Muscle of arm (tissue), 14 donors: ENCODE results near the gene P2RY4. TPM values are rescaled to one million over a fixed set of nuclear protein-coding genes. Genes with fewer than 3 reads are reported as not detected.
"Not testable (repeated sequence)": the region's sequence is repeated elsewhere in the genome, so short reads cannot be mapped to it uniquely, and the experiment has no call there.

Experiments used
- DNase-seq: peaks from one replicate; pipeline ENCODE4 v3.0.0-alpha.2; 2013
- long read RNA-seq, 11 donors: transcript quantifications; one replicate each; lab custom pipeline, GENCODE V29; 2026
- polyA plus RNA-seq, 12 donors: library from polyadenylated mRNA; unstranded; fragments of 120-200 nt; gene quantifications; one replicate each; pipeline ENCODE4 v1.2.1, GENCODE V29; 2013; ENCODE audit not compliant: insufficient read length in 12 of 12

Gene P2RY4
- polyA plus RNA-seq, result under 1 TPM in 8 of 12 donors, not detected in 4; 0.12 to 0.41 (median 0.17) TPM
- long read RNA-seq, donor 1, result 0 reads
- long read RNA-seq, donor 2, result 0 reads
- long read RNA-seq, donor 3, result 0 reads
- long read RNA-seq, donor 4, result 0 reads
- long read RNA-seq, donor 5, result 0 reads
- long read RNA-seq, donor 6, result 0 reads
- long read RNA-seq, donor 7, result 0 reads
- long read RNA-seq, donor 8, result 0 reads
- long read RNA-seq, donor 9, result 0 reads
- long read RNA-seq, donor 10, result 0 reads
- long read RNA-seq, donor 11, result 0 reads

DNA sequence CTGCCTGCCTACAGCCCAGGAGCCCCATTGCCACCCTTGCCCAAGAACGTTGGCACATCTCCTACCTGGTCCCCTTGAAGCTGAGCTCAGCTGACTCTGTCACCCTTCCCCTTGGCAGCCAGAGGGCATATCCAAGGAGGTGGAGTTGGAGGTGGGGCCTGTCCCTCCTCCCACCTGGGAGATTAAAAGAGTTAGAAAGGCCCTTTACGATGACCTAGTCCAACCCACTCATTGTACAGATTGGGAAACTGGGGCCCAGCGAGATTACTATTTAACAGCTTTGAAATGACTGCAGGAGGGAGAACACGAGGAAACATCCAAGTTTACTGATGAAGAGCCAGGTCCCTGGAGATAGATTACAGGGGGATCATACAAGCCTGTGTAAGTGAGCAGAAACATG, at the start of gene P2RY4:
Gene P2RY4 (minus strand): TSS at position 101 of the 400 bp plus-strand sequence. CDS start 580 bp downstream, outside the sequence.
- no peak for DNase-seq

DNA sequence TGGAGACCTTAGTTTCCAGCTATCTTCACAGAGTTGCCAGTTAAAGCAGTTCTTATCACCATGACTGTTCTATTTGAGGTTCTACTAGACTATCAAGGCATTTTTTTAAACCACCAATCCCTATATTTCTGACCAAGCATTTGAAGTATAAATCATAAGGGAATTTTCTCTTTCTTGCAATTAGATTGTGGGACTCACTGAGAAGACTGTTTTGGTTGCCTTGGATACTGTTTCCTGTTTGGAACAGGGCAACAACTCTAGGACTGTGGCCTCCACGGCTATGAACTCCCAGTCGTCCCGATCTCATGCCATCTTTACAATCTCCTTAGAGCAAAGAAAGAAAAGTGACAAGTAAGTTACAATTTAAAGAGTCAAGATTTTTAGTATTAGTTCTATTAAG, 41.7 kb upstream of the P2RY4 start:
- no peak for DNase-seq

DNA sequence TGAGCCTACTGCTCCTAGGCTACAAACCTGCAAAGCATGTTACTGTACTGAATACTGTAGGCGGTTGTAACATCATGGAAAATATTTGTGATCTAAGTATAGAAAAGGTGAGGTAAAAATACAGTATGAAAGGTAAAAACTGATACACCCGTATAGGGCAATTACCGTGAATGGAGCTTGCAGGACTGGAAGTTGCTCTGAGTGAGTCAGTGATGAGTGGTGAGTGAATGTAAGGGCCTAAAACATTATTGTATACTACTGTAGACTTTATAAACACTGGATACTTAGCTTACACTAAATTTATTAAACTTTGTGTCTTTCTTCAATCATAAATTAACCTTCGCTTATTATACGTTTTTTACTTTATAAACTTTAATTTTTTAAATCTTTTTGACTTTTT, 33.6 kb upstream of the P2RY4 start:
- DNase-seq, result no peak

DNA sequence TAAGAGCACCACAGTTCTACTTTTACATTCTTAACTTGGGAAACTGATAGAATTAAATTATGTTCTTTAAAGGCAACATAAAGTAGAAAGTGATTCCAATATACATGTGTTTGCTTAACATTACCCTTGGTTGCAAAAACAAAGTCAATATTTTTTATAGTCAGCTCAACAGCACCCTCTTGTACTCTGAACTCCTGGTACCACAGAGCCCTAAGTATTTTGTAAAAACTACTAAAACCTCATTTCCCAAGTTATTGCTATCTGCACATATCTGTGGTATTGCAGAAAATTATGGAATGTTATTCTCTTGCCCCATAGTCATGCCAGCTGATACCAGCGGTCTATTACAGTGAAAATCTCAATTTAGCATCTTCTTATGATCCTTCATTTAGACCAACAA, 32.8 kb upstream of the P2RY4 start:
- no peak for DNase-seq

DNA sequence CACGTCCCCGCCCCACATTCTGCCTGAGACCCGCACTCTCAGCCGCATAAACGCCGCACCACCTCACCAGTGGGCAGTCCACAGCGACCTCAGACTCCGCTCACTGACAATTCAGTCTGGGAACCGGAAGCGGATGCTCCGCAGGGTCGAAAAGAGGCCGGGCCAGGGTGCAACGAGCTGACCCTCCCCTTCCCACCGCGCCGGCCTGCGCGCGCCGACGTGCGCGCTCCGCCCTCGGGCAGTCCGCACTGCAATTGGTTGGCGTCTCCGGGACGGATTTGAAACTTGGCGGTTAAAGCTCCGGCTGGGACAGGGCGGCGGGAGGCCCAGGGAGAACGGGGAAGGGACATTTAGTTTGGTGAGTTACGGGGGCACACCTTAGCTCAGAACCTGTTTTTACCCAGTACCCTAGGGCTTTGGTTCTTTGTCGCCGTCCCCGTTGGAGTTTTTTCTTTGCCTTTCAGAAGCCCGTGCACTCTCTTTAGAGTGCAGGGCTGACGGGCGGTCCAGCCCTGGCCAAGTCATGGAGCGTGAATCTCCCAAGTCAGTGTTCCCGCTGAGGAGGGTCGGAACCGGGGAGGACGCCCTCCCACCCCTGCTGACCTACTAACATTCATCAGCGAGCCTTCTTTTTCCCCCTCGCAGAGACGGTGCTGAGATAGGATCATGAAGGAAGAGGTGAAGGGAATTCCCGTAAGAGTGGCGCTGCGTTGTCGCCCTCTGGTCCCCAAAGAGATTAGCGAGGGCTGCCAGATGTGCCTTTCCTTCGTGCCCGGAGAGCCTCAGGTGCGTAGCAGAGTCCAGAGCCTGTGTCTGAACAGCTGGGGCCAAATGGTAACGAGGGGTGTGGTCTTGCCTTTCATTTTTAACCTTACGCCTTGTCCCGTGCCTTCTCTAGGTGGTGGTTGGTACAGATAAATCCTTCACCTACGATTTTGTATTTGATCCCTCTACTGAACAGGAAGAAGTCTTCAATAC, 30.1 kb upstream of the P2RY4 start, which contains the start of the genes KIF4A and PDZD11:
Gene KIF4A (plus strand): TSS at position 312 of the 978 bp plus-strand sequence. CDS start 355 bp downstream, at position 667.
Gene PDZD11 (minus strand): TSS at position 135 of the 978 bp plus-strand sequence. CDS start 586 bp downstream, outside the sequence.
- DNase-seq, result peak; percentile 87

DNA sequence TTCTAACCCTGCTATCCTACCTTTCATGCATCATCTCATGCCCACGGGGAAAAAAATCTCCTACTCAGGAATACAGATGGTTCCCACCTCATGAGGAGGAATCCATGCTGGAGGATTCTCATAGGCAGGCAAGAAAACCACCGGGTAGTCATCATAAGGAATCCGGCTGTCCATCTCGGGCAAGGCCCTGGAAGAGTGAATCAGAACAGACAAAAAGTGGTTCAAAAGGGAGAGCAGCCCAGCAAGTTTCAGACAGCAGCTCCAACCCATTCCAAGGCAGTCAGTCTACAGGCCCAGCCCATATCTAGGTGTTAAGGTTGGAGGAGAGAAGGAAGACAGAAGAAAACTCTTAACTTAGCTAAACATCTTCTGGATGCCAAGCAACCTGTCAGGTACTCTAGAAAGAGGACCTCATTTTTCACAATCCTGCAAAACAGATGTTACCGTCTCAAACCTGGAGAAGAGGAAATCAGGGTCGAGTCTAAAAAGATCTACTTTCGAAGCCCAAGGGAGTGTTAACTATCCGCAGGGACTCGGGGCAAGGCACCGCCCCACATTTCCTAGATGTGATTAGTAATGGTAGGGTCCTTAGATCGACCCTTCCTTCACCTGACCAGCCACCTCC, 29.3 kb upstream of the P2RY4 start:
- DNase-seq, result no peak

DNA sequence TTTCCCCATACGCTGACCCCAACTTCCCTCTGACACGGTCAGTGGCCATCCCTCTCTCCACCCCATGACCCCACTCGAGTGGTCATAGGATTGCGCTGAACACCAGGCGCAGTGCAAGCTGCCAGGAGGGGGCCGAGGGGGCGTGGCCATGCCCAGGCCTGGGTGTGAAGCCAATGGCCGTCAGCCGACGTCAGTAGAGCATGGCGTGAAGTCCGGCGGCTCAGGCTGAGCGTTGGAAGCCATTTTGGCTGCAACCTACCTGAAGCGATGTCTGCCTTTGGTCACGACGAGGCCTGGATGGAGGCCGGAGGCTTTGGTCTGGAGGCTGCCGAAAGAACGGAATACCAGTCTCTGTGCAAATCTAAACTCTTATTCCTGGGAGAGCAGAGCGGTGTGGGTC, 21.9 kb upstream of the P2RY4 start, which contains the start of gene RAB41:
Gene RAB41 (plus strand): TSS at position 222 of the 400 bp plus-strand sequence. CDS start 46 bp downstream, at position 268.
- no peak for DNase-seq

DNA sequence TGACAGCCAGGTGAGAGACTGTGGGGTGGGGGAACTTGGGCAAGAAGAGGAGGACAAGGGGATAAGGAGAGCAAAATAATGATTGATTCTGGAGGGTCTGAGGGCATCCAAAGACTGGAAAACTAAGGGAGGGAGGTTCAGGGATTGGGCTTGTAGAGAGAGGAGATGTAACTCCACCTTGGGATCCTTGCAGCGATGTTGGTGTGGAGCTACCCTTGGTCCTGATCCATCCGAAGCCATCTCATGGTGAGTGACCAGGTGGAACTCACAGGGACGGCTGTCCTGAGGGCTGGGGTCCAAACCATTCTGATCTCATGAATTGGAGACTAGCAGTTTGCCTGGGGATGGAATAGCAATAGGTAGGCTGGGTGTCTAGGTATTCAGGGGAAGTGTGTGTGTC, 20.6 kb upstream of the P2RY4 start:
- no peak for DNase-seq

DNA sequence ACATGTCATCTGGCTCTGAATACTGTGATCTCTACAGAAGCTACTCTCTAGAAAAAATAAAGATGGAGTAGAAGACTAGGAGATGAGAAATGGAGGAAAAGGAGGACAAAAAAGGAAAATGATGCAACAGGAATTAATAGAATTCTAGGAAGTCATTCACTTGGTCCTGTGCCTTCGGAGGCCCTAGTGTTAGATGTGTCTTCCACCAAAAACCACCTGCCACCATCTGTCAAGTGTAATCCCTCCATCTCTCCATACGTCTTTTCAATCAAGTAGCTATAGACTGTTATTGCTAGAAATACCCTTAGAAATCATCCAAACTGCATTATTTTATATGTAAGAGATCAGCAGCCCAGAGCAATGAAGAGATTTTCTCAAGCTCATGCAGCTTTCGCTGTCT, 19.1 kb upstream of the P2RY4 start:
- no peak for DNase-seq

DNA sequence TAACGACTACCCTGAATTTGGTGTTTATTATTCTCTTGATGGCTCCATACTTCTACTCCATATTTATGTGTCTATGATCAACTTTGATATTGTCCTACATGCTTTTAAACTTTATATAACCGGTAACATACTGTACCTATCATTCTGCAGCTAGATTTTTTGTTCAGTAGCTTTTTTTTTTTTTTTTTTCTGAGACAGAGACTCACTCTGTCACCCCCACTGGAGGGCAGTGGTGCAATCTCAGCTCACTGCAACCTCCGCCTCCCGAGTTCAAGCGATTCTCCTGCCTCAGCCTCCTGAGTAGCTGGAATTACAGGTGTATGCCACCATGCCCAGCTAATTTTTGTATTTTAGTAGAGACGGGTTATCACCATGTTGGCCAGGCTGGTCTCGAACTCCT, 14.0 kb upstream of the P2RY4 start:
- not testable (repeated sequence) for DNase-seq

DNA sequence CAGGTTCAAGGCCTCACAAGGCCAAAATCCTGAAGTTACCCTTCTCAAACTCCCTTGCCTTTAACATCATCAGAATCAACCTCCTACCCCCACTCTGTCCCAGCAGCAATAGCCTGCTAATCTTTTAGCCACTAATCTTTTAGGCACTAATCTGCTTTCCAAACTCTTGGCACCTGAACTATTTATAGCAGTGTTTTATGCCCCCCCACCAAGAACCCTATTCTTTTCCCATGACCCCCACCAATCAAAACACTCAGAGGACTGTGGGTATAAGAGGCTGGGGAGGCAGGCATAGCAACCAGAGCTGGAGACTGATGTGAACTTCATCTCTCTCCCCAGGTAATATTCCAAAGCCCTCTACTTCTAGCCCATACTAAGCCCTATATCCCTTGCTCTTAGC, 8.0 kb upstream of the P2RY4 start, which contains the start of gene ARR3:
Gene ARR3 (plus strand): TSS at position 301 of the 400 bp plus-strand sequence. CDS start 1,052 bp downstream, outside the sequence.
- no peak for DNase-seq

DNA sequence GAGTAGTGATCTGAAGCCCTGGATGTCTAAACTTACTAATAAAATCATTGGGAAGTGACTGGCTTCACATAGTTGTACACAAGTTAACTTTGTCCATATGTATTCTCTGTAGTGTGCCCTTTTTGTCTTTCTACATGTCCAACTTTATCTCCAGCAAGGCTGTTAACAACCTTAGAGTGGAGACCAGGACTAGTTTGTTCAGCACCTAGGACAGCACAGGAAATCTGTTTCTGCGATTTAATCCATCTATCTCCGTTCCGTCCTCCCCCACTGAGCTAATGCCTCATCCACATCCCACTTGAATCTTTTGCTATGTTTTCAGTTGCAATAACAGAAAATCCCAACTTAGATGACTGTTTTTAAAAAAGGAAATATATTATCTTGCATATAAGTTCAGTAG, 4.8 kb upstream of the P2RY4 start:
- DNase-seq, result no peak

DNA sequence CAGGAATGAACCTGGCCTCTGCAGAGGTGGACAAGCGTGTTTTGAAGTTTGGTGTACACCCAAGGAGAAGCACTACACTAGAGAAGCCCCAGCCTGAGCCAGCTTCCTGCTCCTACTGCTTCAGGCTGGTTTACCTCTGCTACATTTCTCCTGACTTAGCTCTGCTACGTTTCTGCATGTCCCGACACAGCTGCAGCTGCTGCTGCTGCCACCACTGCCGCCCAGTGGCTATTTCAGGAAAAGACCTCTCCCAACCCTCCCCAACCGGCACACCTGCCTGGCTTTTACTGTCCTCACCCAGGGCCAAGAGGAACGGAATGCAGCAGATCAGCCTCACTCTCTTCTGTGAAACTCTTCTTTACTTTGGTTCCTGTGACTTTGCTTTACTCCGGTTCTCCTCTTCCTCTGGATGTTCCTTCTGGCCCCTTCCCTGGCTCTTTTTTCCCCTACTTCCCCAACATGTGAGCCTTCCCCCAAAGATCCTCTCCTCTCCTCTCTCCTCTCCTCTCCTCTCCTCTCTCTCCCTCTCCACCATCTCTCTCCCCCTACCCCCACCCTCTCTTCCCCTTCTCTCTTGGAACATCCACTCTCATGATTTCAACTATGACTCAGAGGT, 3.1 kb upstream of the P2RY4 start:
- DNase-seq, result no peak

DNA sequence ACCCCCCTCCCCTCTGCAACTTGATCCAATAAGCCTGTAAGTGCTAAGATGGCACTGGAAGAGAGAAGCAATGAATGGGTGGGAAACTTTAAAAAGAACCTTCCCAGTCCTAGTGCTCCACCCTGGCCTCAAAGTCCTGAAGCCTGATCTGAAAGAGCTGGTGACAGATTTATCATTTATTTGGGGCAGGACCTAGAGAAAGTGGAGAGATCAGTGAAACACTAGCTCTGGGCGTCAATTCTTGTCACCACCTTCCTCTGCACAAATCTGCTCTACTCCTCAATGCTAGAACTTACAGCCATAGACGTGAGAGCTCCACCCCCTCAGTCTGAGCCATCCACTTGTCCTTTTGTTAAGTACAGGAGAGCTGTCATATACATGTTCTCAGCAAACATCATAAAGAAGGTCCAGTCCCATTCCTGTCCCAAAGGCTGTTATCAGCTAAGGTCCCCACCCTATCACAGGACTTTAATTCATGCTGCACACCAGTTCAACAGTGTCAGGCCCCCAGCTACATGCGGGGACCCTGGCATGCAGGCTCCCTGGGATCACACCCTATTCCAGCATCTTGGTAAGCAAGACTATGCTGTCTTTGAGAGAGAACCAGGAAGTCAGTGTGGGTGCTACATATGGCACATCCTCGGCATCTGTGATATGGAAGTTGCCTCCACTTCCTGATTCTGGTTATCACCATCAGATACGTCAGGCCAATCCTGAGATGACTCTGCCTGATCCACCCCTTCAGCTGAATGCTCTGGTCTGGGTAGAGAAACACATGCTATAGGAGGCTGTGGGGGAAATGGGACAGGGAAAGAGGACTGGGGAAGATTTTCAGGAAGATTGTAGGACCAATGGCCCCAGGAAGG, 2.3 kb downstream of the P2RY4 start:
- DNase-seq, result no peak

DNA sequence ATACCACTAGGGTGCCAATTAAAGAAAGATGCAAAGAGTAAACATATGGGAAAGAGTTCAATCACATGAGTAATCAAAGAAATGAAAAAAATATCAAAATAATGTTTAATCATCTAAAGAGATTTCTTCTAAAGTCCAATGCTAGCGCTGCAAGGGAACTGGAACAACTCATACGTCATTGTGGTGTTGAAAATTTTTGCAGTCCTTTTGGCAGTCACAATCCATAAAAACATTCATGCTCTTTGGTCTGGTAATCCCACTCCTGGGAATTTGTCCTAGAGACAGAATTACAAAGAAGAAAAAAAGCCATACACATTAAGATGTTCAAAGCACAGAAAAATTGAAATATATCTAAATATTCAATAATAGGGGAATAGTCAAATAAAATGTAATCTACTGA, 4.6 kb downstream of the P2RY4 start:
- DNase-seq, result no peak

DNA sequence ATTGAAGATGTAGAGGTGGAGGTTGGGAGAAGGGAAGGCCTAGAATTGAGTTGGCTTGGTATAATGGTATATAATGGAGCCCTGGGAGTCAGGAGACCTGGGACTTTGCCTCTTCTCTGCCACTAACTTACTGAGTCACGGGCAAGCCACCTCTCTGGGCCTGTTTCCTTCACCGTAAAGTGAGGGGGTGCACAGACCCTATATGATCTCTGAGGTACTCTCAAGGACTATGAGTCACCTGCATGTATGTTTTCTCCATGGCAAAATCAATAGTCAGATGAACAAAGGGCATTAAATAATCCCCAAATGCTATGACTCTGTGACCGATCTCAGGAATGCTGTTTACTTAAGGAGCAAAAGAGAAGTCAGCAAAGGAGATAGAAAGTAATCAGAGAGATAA, 5.1 kb downstream of the P2RY4 start:
- DNase-seq, result no peak

DNA sequence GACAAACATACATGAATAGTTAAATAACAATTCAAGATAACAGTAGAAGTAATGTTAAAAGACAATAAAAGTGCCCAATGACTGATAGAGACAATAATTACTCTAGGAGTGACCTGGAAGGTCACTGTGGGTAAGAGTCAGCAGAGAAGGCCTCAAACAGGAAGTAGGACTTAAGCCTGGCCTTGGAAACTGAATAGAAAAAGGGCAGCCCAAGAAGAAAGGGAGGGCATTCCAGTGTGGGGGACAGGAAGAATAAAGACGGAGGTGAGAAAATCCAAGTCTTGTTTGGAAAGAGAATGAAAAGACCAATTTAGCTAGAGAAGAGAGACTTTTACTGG, 6.0 kb downstream of the P2RY4 start:
- DNase-seq, result no peak

DNA sequence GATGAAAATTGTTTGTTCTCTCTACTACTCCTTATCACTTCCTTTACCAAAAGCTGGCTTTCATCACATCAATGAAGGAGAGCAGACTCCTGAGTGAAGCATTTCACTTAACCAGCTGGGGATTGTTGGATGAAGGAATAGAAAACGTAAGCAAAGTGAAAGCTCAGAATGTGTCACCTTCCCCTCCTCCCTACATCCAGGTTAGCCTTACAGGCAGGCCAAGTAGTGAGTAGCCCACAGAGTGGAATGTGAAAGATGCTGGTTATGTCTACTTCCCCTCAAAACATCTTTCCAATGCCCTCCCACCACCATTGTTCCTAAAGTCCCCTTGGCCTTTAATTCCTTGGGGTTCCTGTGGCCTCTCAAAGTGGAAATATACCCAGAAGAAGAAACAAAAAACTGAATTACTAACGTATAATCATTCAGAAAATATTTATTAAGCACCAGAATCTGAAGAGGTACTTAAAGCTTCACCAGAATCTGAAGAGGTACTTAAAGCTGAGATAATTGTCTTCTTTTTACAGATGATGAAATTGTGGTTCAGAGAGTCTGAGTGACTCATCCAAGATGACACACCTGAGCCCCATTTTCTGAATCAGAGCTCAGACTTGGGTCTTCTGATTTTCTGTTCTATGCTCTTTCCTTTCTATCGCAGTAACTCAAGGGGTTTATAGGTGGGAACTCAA, 6.5 kb downstream of the P2RY4 start:
- no peak for DNase-seq

DNA sequence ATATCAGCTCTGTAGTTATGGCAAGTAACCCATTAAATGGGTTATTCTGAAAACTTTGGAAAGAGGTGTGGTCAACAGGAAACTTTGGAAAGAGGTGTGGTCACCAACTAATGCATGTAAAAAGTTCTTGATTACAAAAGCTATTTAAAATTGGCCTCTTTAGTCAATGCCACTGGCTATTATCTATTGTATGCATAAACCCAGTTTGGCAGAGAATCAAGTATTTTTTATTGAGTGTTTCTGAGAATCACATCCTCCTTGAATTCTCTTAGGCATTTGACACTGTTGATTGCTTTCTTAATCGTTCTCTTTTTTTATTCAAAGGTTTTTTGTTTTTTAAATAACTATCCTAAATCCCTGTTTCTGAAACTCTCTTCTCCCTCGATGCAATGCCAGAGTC, 7.5 kb downstream of the P2RY4 start:
- DNase-seq, result no peak

DNA sequence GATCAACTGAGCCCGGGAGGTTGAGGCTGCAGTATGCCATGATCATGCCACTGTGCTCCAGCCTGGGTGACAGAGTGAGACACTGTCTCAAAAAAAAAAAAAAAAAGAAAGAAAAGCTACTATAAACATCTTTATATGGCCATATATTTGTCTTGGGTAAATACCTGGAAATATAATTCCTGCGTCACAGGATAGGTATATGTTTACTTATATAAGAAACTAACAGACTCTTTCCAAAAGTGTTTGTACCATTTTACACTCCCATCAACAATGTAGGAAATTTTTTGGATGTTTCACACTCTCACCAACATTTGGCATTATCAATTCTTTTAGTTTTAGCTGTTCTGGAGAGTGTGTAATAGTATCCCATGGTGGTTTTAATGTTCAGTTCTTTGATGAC, 12.8 kb downstream of the P2RY4 start:
- DNase-seq, result no peak
